ENCODE results near the gene CEP128.

CEP128 gene

GRCh38 chr14:80545935-80546854 lies 395.3 kb downstream of the CEP128 start:
- Histone ChIP-seq H3K27ac (ENCODE audit: low read depth, low read length) (no peak overlapping the region), H3K27me3 (ENCODE audit: control insufficient read depth, low read length) (no peaks in the 10 kb centered on the region), H3K36me3 (ENCODE audit: control insufficient read depth, low read length) (no peaks in the 10 kb centered on the region), H3K79me2 (ENCODE audit: control insufficient read depth, low read length) (no peaks in the 10 kb centered on the region), H3K4me3 (ENCODE audit: low read length) (no peak overlapping the region), H4K20me1 (ENCODE audit: control insufficient read depth, insufficient read depth, low read depth, low read length) (no peaks in the 10 kb centered on the region), H3K9me2 (replicated peaks; ENCODE audit: control insufficient read depth, low read length) (no peaks in the 10 kb centered on the region; the same call in 1 of the 2 replicates), H3K4me2 (ENCODE audit: low read length) (no peak overlapping the region), H3K4me1 (ENCODE audit: control insufficient read depth, low read length) (no peaks in the 10 kb centered on the region), H3K9me3 (ENCODE audit: control insufficient read depth, insufficient read depth, low read length) (no peaks in the 10 kb centered on the region), H3F3A (ENCODE audit: control insufficient read depth, insufficient read depth) (no peaks in the 10 kb centered on the region)
- TF ChIP-seq EZH2phosphoT487 (IDR thresholded peaks at IDR 0.05; ENCODE audit: borderline replicate concordance, low read length), result no peak
- TF ChIP-seq CTCF (IDR thresholded peaks at IDR 0.05; ENCODE audit: low read depth, low read length, poor library complexity, severe bottlenecking), result no peak

- Histone ChIP-seq H3K36me3 (ENCODE audit: control insufficient read depth, low read length) (no peaks in the 10 kb centered on the region), H3F3A (ENCODE audit: control insufficient read depth, insufficient read depth) (no peaks in the 10 kb centered on the region), H4K20me1 (ENCODE audit: control insufficient read depth, insufficient read depth, low read depth, low read length) (no peaks in the 10 kb centered on the region), H3K4me3 (ENCODE audit: low read length) (no peak overlapping the region), H3K4me1 (ENCODE audit: control insufficient read depth, low read length) (no peaks in the 10 kb centered on the region), H3K27ac (ENCODE audit: low read depth, low read length) (no peak overlapping the region), H3K4me2 (ENCODE audit: low read length) (no peak overlapping the region), H3K27me3 (ENCODE audit: control insufficient read depth, low read length) (no peaks in the 10 kb centered on the region), H3K9me2 (replicated peaks; ENCODE audit: control insufficient read depth, low read length) (no peaks in the 10 kb centered on the region; the same call in 1 of the 2 replicates), H3K9me3 (ENCODE audit: control insufficient read depth, insufficient read depth, low read length) (no peaks in the 10 kb centered on the region), H3K79me2 (ENCODE audit: control insufficient read depth, low read length) (no peaks in the 10 kb centered on the region)
- TF ChIP-seq EZH2phosphoT487 (IDR thresholded peaks at IDR 0.05; ENCODE audit: borderline replicate concordance, low read length), result no peak
- TF ChIP-seq CTCF (IDR thresholded peaks at IDR 0.05; ENCODE audit: low read depth, low read length, poor library complexity, severe bottlenecking), result no peak
These were observed 397.2 kb downstream of the CEP128 start for GRCh38 chr14:80544366-80544765.

GRCh38 chr14:80543211-80543610 lies 398.3 kb downstream of the CEP128 start:
- Histone ChIP-seq H3K9me3 (ENCODE audit: control insufficient read depth, insufficient read depth, low read length) (no peaks in the 10 kb centered on the region), H3K4me2 (ENCODE audit: low read length) (no peak overlapping the region), H3K79me2 (ENCODE audit: control insufficient read depth, low read length) (no peaks in the 10 kb centered on the region), H4K20me1 (ENCODE audit: control insufficient read depth, insufficient read depth, low read depth, low read length) (no peaks in the 10 kb centered on the region), H3K4me1 (ENCODE audit: control insufficient read depth, low read length) (no peaks in the 10 kb centered on the region), H3F3A (ENCODE audit: control insufficient read depth, insufficient read depth) (no peaks in the 10 kb centered on the region), H3K4me3 (ENCODE audit: low read length) (no peak overlapping the region), H3K9me2 (replicated peaks; ENCODE audit: control insufficient read depth, low read length) (no peaks in the 10 kb centered on the region; the same call in 1 of the 2 replicates), H3K27ac (ENCODE audit: low read depth, low read length) (no peak overlapping the region), H3K27me3 (ENCODE audit: control insufficient read depth, low read length) (no peaks in the 10 kb centered on the region), H3K36me3 (ENCODE audit: control insufficient read depth, low read length) (no peaks in the 10 kb centered on the region)
- TF ChIP-seq EZH2phosphoT487 (IDR thresholded peaks at IDR 0.05; ENCODE audit: borderline replicate concordance, low read length), result no peak
- TF ChIP-seq CTCF (IDR thresholded peaks at IDR 0.05; ENCODE audit: low read depth, low read length, poor library complexity, severe bottlenecking), result no peak
